Caco-2 (cell line): ENCODE data around the gene FAM9C. TPM values are rescaled to one million over a fixed set of nuclear protein-coding genes. Genes with fewer than 3 reads are reported as not detected.

ENCODE experiments used
- BruUV-seq: library from RNA; stranded (reverse); fragments of 400-500 nt; replicated peaks from 2 replicates; lab custom pipeline; 2021; lab: Mats Ljungman, UMichigan
- CTCF ChIA-PET: fragments of 300-600 bp; sonication (Branson Sonifier 250); formaldehyde crosslinking; loops from one replicate; lab custom pipeline; 2022; ENCODE audit warnings: antibody characterized with exemption; lab: Charles Lee
- POLR2A ChIA-PET: fragments of 300-600 bp; sonication (Branson Sonifier 250); formaldehyde crosslinking; loops from one replicate; lab custom pipeline; 2022; ENCODE audit warnings: antibody characterized with exemption; lab: Charles Lee
- DNase-seq, 2 experiments: peaks; one replicate each; pipeline versions ENCODE4 v3.0.0 to v3.0.0-alpha.2; 2020 to 2022
- H3K27me3 ChIP-seq: replicated peaks from 2 replicates; pipeline ENCODE4 v1.6.0; 2011; ENCODE audit warnings: low read length; ENCODE audit not compliant: control insufficient read depth, insufficient read depth
- H3K36me3 ChIP-seq: 2 replicates; pipeline ENCODE4 v1.5.1; 2011; ENCODE audit warnings: low read length; ENCODE audit not compliant: control insufficient read depth, insufficient read depth
- H3K4me1 ChIP-seq: fragments of 250-450 bp; sonication (Bioruptor Pico); 2 replicates; pipeline ENCODE4 v1.5.1; 2020; ENCODE audit warnings: mild to moderate bottlenecking
- H3K4me3 ChIP-seq: 2 replicates; pipeline ENCODE4 v1.5.1; 2011; ENCODE audit warnings: low read depth, mild to moderate bottlenecking, control low read depth, low read length
- H3K9me3 ChIP-seq: fragments of 250-450 bp; sonication (Bioruptor Pico); 2 replicates; pipeline ENCODE4 v1.5.1; 2020; ENCODE audit warnings: mild to moderate bottlenecking, moderate library complexity
- H3K27ac Mint-ChIP-seq: one replicate; pipeline ENCODE4 v1.8.0; 2022; ENCODE audit warnings: mixed read lengths; ENCODE audit not compliant: unreplicated experiment
- H3K27me3 Mint-ChIP-seq: one replicate; pipeline ENCODE4 v1.8.0; 2022; ENCODE audit warnings: mixed read lengths; ENCODE audit not compliant: insufficient read depth, unreplicated experiment
- H3K36me3 Mint-ChIP-seq: one replicate; pipeline ENCODE4 v1.8.0; 2022; ENCODE audit warnings: mild to moderate bottlenecking, mixed read lengths; ENCODE audit not compliant: insufficient read depth, unreplicated experiment
- H3K4me1 Mint-ChIP-seq: one replicate; pipeline ENCODE4 v1.8.0; 2022; ENCODE audit warnings: low read depth, mixed read lengths; ENCODE audit not compliant: unreplicated experiment
- H3K4me3 Mint-ChIP-seq: one replicate; pipeline ENCODE4 v1.8.0; 2022; ENCODE audit warnings: mild to moderate bottlenecking, moderate library complexity, mixed read lengths; ENCODE audit not compliant: unreplicated experiment
- H3K9me3 Mint-ChIP-seq: one replicate; pipeline ENCODE4 v1.8.0; 2022; ENCODE audit warnings: mixed read lengths; ENCODE audit not compliant: unreplicated experiment
- intact Hi-C: fragments of 100-400 bp; cut with micrococcal nuclease; formaldehyde crosslinking; loops from one replicate; pipeline ENCODE4 v1.10.0; 2022; ENCODE audit not compliant: unreplicated experiment
- total RNA-seq: library from RNA; stranded (reverse); gene quantifications from 2 replicates; pipeline ENCODE4 v1.2.3, GENCODE V29; 2022
- TF ChIP-seq, protein P1 (sequence below), 2 experiments: fragments of 200-600 bp in 1 of 2; IDR thresholded peaks; 1 replicate in 1 of 2; 2 replicates in 1 of 2; pipeline versions ENCODE4 v1.5.1 to v1.8.0; 2011 to 2022; ENCODE audit warnings: antibody characterized with exemption in 1 of 2, control low read depth in 1 of 2, inconsistent platforms in 1 of 2, low read depth in 1 of 2, low read length in 1 of 2, mild to moderate bottlenecking in 1 of 2, moderate library complexity in 1 of 2; ENCODE audit not compliant: insufficient read depth in 1 of 2, severe bottlenecking in 1 of 2, unreplicated experiment in 1 of 2

The FAM9C gene
- total RNA-seq, 1 experiment from 2014 or later = not detected

DNA sequence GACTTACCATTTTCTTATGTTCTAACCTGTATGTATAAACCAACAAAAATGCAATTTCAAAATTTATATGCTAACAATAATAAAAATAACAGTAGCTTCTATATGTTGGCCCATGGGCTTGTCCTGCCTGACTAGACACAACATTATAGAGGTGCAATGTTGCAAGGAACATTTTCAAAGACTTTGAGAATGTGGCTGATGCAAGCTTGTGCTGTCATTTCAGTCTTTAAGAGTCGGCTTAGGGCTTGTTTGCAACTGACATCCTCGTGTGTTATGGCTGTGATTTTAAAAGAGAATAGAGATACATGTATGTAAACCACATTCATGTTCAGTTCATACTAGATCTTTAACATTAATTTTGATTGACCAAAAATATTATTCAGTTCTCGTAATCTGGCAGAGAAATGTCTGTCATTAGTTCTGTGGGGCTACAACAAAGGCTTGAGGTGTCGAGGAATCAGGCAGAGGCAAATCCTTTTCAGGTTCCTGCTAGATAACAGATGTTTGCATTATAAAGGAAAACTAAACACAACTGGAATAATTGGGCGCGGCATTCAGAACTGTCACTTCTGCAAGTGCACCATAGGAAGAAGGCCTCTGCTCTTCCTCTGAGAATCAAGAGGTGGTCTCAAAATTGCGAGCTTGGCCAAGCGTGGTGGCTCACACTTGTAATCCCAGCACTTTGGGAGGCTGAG is 56.4 kb downstream of the FAM9C start:
- peak; percentile 42 to 50 for DNase-seq
- no peaks in the 10 kb centered on the region for H3K27me3 Mint-ChIP-seq
- no peaks in the 10 kb centered on the region for H3K9me3 ChIP-seq
- H3K4me1 Mint-ChIP-seq = peaks cover 18% of the 10 kb centered on the region
- CTCF ChIA-PET = no interaction called here
- H3K4me3 ChIP-seq = no peak overlapping the region
- BruUV-seq = TSS peak; percentile 81
- no peaks in the 10 kb centered on the region for H3K36me3 ChIP-seq
- H3K27ac Mint-ChIP-seq = peak overlapping the region; percentile 47
- H3K27me3 ChIP-seq = no peaks in the 10 kb centered on the region
- H3K4me3 Mint-ChIP-seq = peak overlapping the region; percentile 57
- H3K9me3 Mint-ChIP-seq = peaks cover 10% of the 10 kb centered on the region
- intact Hi-C loops = loop anchor here (1.0 to 2.0 kb wide), 4 partner anchors 13 to 42 kb away; partner anchors contain the start of gene TMSB4X
- H3K36me3 Mint-ChIP-seq = peaks cover 6% of the 10 kb centered on the region
- POLR2A ChIA-PET = no interaction called here
- H3K4me1 ChIP-seq = peaks cover 26% of the 10 kb centered on the region
- TF ChIP-seq, protein P1, sequence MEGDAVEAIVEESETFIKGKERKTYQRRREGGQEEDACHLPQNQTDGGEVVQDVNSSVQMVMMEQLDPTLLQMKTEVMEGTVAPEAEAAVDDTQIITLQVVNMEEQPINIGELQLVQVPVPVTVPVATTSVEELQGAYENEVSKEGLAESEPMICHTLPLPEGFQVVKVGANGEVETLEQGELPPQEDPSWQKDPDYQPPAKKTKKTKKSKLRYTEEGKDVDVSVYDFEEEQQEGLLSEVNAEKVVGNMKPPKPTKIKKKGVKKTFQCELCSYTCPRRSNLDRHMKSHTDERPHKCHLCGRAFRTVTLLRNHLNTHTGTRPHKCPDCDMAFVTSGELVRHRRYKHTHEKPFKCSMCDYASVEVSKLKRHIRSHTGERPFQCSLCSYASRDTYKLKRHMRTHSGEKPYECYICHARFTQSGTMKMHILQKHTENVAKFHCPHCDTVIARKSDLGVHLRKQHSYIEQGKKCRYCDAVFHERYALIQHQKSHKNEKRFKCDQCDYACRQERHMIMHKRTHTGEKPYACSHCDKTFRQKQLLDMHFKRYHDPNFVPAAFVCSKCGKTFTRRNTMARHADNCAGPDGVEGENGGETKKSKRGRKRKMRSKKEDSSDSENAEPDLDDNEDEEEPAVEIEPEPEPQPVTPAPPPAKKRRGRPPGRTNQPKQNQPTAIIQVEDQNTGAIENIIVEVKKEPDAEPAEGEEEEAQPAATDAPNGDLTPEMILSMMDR (IDR thresholded peaks at IDR 0.05; ENCODE audit: insufficient read depth in 1 of 2, low read depth in 1 of 2, low read length in 1 of 2, severe bottlenecking in 1 of 2, unreplicated experiment in 1 of 2) = no peak

DNA sequence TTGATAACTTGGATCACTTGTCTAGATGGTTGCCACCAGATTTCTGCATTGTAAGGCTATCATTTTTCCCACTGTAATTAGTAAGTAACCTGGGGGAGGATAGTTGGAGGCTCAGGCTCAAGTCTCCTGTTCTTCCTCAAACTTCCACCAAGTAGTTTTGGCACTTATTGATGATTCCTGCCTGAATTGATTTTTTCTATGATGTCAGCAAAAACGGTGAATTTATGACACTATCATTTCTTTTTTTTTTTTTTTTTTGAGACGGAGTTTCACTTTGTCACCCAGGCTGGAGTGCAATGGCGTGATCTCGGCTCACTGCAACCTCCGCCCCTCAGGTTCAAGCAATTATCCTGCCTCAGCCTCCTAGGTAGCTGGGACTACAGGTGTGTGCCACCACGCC is 57.1 kb downstream of the FAM9C start:
- Mint-ChIP-seq H3K4me3 (no peak overlapping the region), H3K4me1 (peaks cover 18% of the 10 kb centered on the region), H3K9me3 (peaks cover 10% of the 10 kb centered on the region), H3K27me3 (no peaks in the 10 kb centered on the region), H3K27ac (peak overlapping the region; percentile 47), H3K36me3 (peaks cover 6% of the 10 kb centered on the region)
- TF ChIP-seq, protein P1 (IDR thresholded peaks at IDR 0.05; ENCODE audit: insufficient read depth in 1 of 2, low read depth in 1 of 2, low read length in 1 of 2, severe bottlenecking in 1 of 2, unreplicated experiment in 1 of 2) = no peak
- CTCF ChIA-PET = no interaction called here
- Histone ChIP-seq H3K36me3 (no peaks in the 10 kb centered on the region), H3K4me3 (no peak overlapping the region), H3K9me3 (no peaks in the 10 kb centered on the region), H3K4me1 (peaks cover 26% of the 10 kb centered on the region), H3K27me3 (no peaks in the 10 kb centered on the region)
- POLR2A ChIA-PET = no interaction called here
- intact Hi-C loops = no loop called here
- DNase-seq = no peak
- no TSS peak for BruUV-seq

DNA sequence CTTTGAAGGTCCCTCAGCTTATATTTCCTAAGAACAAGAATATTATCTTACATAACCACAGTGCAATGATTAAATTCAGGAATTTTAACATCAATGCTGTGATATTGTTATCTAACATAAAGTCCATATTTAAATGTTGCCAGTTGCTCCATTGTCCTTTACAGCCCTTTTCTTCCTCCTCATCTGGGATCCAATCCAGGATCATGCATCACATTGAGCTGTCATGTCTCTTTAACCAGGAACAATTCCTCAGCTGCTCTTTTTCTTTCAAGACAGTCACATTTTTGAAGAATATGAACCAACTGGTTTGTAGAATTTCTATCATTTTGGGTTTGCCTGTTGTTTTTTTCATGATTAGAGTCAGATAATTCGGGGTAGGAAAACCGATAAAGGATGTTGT is 57.5 kb downstream of the FAM9C start:
- CTCF ChIA-PET = no interaction called here
- H3K4me3 Mint-ChIP-seq = no peak overlapping the region
- no TSS peak for BruUV-seq

More for the DNA sequence above, 57.5 kb downstream of the FAM9C start:
- Mint-ChIP-seq H3K27ac (peak overlapping the region; percentile 47), H3K4me1 (peaks cover 18% of the 10 kb centered on the region), H3K27me3 (no peaks in the 10 kb centered on the region), H3K9me3 (peaks cover 10% of the 10 kb centered on the region), H3K36me3 (peaks cover 6% of the 10 kb centered on the region)
- H3K9me3 ChIP-seq = no peaks in the 10 kb centered on the region
- no peaks in the 10 kb centered on the region for H3K27me3 ChIP-seq
- H3K36me3 ChIP-seq = no peaks in the 10 kb centered on the region
- TF ChIP-seq, protein P1 (IDR thresholded peaks at IDR 0.05; ENCODE audit: insufficient read depth in 1 of 2, low read depth in 1 of 2, low read length in 1 of 2, severe bottlenecking in 1 of 2, unreplicated experiment in 1 of 2) = no peak
- POLR2A ChIA-PET = no interaction called here
- intact Hi-C loops = no loop called here
- DNase-seq = no peak
- H3K4me1 ChIP-seq = peaks cover 26% of the 10 kb centered on the region
- no peak overlapping the region for H3K4me3 ChIP-seq
